ENCODE measurements around the gene SPARCL1.
"Not testable (repeated sequence)": the region's sequence is repeated elsewhere in the genome, so short reads cannot be mapped to it uniquely, and the experiment has no call there.

Gene SPARCL1

DNA sequence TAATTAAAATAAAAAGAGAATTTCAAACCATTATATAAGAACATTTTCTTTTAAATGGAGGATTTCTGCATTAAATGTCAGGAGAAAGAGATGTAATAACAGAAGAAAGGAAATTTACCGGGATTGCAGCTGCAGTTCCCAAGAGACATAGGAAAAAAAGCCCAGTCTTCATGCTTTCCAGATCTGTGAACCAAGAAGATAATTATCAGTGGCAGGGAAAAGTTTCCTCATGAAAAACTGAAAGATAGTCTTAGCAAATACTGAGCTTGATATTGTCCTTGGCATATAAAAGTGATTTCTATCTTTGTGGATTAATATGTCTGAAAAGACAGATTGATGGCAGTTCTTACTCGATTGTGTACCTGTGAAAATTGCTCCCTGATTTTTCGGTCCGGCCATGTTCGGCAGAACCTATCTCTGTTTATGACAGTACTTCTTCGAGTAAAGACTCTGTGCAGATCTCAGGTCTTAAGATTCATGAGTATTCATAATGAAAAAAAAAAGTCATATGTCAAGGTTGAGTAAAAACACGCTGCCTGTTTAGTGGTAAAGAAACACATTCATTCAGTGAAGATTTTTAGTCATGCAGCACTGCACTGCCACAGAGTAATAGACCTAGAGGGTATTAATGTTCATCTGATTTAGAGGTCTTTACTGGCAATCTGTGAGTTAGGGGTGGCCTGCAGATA lies 29.6 kb downstream of the SPARCL1 start:
- DNase-seq, result no peak

- DNase-seq, result no peak
Measured at GRCh38 chr4:87498446-87498900, 30.7 kb downstream of the SPARCL1 start.

GRCh38 chr4:87497578-87497977 lies 31.6 kb downstream of the SPARCL1 start:
- no peak for DNase-seq

DNA sequence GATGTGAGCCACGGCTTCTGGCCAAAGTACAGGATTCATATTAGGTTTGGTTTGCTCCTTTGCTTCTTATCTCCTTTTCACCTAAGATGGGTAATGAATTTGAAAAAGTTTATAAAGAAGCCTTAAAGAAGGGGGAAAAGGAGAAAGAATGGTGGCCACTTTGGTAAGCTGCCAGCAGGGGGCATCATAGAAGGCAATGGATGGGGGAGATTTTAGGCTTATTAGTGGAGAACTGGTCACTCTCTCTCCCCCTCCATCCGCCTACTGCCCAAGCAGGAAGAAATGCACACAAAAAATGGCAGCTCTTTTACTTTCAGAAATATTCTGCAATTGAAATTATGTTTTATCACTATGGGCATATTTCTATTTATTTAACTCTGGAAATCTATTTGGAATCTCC lies 32.0 kb downstream of the SPARCL1 start:
- peak; percentile 8 for DNase-seq

GRCh38 chr4:87493115-87493514 lies 36.1 kb downstream of the SPARCL1 start:
- no peak for DNase-seq

GRCh38 chr4:87491851-87492250 lies 37.3 kb downstream of the SPARCL1 start:
- DNase-seq, result not testable (repeated sequence)

GRCh38 chr4:87491436-87491835 lies 37.7 kb downstream of the SPARCL1 start:
- no peak for DNase-seq

DNA sequence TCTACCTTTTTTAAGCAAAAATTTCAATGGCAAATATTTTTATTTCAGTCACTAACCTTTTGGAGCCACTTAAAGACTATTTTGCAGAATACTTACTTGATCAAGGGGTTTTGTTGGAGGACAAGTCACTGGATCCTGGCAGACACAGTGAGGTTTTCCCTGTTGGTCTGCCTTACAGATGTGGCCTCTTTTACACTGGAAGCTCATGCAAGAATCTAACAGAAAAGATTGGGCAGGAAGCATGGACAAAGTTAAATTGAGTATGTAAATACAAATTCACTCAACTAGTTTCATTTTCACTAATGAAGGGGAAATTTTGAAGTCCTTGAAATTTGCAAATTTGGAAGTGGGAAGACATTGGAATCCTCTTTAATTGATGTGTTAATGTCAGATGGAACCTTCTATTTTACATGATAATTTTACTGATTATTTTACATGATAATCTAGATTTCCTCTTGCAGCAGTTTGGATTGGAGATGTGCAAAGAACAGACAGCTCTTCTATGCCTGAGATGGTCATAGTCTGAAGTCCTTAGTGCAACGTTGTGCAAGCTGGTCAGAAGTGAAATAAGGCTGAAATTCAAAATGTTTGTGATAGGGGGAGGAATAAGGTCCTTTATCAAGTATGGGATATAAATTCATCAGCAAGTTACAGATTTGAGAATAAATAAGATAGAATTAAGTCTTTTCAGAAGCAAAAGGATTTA lies 38.4 kb downstream of the SPARCL1 start:
- DNase-seq, result no peak

DNA sequence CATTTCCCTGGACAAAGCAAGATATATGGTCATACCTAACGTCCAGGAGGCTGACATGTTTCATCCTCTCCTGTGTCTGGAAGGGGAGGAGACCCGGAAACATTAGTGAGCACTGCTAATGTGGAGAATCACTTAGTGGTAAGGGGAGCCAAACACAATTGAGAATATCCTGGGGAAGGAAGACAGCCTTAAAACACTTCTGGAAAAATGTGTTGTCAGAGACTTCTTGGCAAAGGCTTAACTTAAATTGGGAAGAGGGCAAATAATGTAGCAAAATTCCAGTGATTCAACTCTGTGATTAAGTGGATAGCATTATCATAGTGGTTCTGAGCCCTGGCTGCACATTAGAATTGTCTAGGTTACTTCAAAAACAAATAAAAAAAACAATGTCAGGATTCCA lies 39.5 kb downstream of the SPARCL1 start:
- DNase-seq, result no peak

DNA sequence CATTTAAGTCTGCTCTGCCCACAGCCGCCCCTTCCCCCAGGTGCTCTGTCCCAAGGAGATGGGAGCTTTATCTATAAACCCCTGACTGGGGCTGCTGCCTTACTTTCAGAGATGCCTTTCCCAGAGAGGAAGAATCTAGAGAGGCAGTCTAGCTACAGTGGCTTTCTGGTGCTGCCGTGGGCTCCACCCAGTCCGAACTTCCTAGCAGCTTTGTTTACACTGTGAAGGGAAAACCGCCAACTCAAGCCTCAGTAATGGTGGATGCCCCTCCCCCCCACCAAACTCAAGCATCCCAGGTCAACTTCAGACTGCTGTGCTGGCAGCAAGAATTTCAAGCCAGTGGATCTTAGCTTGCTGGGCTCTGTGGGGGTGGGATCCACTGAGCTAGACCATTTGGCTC lies 40.5 kb downstream of the SPARCL1 start:
- DNase-seq, result not testable (repeated sequence)

DNA sequence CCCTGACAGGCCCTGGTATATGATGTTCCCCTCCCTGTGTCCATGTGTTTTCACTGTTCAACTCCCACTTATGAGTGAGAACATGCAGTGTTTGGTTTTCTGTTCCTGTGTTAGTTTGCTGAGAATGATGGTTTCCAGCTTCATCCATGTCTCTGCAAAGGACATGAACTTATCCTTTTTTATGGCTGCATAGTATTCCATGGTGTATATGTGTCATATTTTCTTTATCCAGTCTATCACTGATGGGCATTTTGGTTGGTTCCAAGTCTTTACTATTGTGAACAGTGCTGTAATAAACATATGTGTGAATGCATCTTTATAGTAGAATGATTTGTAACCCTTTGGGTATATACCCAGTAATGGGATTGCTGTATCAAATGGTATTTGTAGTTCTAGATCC lies 45.9 kb downstream of the SPARCL1 start:
- not testable (repeated sequence) for DNase-seq

GRCh38 chr4:87481377-87481776 lies 47.8 kb downstream of the SPARCL1 start:
- DNase-seq, result no peak

- no peak for DNase-seq
Measured at GRCh38 chr4:87478732-87479250, 50.4 kb downstream of the SPARCL1 start.

DNA sequence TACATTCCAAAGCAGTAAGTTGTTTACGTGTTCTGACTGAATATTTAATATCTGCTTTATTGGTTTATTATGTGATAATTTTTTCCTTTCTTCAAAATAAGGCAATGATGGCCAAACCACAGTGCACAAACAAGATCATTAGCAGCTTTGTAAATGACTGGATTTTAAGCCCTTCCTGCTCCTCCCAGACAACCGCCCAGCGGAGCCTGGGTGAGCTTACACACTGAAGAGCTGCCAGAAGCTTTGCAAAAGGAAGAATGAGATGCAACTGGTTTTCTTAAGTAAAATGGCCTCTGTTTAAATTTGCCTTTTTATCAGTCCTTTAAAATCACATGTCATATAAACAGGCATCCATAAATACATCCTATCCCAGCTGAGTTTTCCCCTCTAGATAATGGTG lies 52.2 kb downstream of the SPARCL1 start:
- DNase-seq, result no peak

DNA sequence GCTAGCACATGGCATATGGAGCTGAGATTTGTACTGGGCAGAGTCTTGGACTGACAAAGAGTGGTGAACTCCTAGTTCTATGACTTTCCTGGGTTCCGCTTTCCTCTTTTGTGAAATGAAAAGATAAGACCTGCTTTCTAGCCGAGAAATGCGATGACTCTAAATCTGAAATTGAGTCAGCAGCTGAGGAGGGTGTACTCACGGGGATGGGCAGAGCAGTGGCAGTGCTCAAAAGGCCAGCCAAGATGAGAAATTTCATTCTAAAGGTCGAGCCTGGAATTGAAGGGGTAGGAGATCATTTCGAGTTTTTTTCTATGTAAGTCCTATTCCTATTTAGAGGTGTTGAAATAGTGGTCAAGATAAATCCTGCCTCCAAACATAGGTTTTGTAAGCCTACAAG lies 59.8 kb downstream of the SPARCL1 start:
- no peak for DNase-seq

- DNase-seq, result peak; percentile 59
Measured at GRCh38 chr4:87465739-87466366, 63.3 kb downstream of the SPARCL1 start.

GRCh38 chr4:87462102-87462501 lies 67.1 kb downstream of the SPARCL1 start:
- no peak for DNase-seq

GRCh38 chr4:87461281-87461700 lies 67.9 kb downstream of the SPARCL1 start:
- no peak for DNase-seq

- no peak for DNase-seq
Measured at GRCh38 chr4:87458913-87459312, 70.3 kb downstream of the SPARCL1 start.

- no peak for DNase-seq
Measured at GRCh38 chr4:87451537-87451936, 77.6 kb downstream of the SPARCL1 start.

DNA sequence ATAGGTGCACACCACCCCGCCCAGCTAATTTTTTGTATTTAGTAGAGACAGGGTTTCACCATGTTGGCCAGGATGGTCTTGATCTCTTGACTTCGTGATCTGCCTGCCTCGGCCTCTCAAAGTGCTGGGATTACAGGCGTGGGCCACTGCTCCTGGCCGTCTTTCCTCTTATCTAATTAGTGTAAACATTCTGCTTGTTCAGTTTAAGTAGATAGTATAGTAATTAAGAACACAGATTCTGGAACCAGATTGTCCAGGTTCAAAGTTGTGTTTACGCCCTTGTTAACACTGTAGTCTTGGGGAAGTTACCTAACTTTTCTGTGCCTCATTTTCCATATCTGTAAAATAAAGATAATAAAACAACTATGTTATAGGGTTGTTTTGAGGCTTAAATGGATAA lies 82.8 kb downstream of the SPARCL1 start:
- not testable (repeated sequence) for DNase-seq

GRCh38 chr4:87445964-87446363 lies 83.2 kb downstream of the SPARCL1 start:
- DNase-seq, result no peak

- DNase-seq, result no peak
Measured at GRCh38 chr4:87444741-87445140, 84.4 kb downstream of the SPARCL1 start.

DNA sequence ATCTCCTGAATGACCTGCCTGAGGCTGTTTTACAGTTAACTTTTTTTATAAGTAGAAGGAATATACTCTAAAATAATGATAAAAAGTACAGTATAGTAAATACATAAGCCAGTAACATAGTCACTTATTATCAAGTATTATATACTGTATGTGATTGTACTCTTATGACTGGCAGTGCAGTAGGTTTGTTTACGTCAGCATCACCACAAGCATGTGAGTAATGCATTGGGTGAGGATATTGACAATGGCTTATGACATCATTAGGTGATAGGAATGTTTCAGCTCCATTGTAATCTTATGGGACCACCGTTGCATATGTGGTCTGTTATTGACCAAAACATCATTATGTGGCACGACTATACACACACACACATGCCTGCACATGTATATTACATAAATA lies 86.3 kb downstream of the SPARCL1 start:
- DNase-seq, result no peak
